ENCODE data around the gene SEMA4D. TPM values are rescaled to one million over a fixed set of nuclear protein-coding genes. Genes with fewer than 3 reads are reported as not detected.

SEMA4D gene
- total and polyA plus RNA-seq, 2 of the 13 experiments (the other 11 are each of a cell fraction or from before 2014, with no cell fraction given), result 0.13 to 0.16 TPM

DNA sequence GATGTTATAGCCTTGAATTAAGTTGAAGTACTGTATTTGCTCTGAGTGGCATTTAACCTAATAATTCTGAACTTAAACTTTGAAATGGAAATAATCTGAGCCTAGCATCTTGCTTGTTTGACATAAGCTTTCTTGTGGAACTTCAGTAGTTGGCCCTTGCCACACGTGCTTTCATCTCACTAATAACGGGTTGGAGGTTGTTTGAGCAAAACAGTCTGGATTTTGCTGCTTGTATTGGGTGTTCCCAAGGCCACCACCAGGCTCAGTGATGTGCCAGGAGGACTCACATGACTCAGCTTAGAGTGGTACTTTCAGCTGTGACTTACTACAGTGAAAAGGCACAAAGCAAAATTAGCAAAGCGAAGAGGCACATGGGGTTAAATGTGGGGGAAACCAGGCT, 143.9 kb downstream of the SEMA4D start (continued):
- TF ChIP-seq, protein P1, sequence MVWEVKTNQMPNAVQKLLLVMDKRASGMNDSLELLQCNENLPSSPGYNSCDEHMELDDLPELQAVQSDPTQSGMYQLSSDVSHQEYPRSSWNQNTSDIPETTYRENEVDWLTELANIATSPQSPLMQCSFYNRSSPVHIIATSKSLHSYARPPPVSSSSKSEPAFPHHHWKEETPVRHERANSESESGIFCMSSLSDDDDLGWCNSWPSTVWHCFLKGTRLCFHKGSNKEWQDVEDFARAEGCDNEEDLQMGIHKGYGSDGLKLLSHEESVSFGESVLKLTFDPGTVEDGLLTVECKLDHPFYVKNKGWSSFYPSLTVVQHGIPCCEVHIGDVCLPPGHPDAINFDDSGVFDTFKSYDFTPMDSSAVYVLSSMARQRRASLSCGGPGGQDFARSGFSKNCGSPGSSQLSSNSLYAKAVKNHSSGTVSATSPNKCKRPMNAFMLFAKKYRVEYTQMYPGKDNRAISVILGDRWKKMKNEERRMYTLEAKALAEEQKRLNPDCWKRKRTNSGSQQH (CRISPR knock-in tag; IDR thresholded peaks at IDR 0.05; ENCODE audit: low read depth), result 0 out of 2 replicates have a peak, but pooled peaks have one; percentile 27
- TF ChIP-seq FOXP1 (IDR thresholded peaks at IDR 0.05) (no peak), FOXP1 (CRISPR knock-in tag; IDR thresholded peaks at IDR 0.05) (0 out of 2 replicates have a peak, but pooled peaks have one; percentile 12), GABPA (IDR thresholded peaks at IDR 0.05; ENCODE audit: low read depth, low read length) (no peak), GABPA (CRISPR knock-in tag; IDR thresholded peaks at IDR 0.05; ENCODE audit: low read depth) (no peak), REPIN1 (CRISPR knock-in tag; IDR thresholded peaks at IDR 0.05; ENCODE audit: borderline replicate concordance, low read depth) (no peak), ZNF577 (CRISPR knock-in tag; IDR thresholded peaks at IDR 0.05; ENCODE audit: borderline replicate concordance, low read depth) (no peak), ZNF782 (CRISPR knock-in tag; IDR thresholded peaks at IDR 0.05; ENCODE audit: borderline replicate concordance) (no peak), ZNF136 (CRISPR knock-in tag; IDR thresholded peaks at IDR 0.05; ENCODE audit: low read depth) (no peak), SAP130 (CRISPR knock-in tag; IDR thresholded peaks at IDR 0.05; ENCODE audit: low read depth) (peak; percentile 50), TBX2 (CRISPR knock-in tag; IDR thresholded peaks at IDR 0.05; ENCODE audit: borderline replicate concordance) (no peak), CBFB (CRISPR knock-in tag; IDR thresholded peaks at IDR 0.05) (no peak)
- TF ChIP-seq, protein P2, sequence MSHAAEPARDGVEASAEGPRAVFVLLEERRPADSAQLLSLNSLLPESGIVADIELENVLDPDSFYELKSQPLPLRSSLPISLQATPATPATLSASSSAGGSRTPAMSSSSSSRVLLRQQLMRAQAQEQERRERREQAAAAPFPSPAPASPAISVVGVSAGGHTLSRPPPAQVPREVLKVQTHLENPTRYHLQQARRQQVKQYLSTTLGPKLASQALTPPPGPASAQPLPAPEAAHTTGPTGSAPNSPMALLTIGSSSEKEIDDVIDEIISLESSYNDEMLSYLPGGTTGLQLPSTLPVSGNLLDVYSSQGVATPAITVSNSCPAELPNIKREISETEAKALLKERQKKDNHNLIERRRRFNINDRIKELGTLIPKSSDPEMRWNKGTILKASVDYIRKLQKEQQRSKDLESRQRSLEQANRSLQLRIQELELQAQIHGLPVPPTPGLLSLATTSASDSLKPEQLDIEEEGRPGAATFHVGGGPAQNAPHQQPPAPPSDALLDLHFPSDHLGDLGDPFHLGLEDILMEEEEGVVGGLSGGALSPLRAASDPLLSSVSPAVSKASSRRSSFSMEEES (CRISPR knock-in tag; IDR thresholded peaks at IDR 0.05), result peak; percentile 83
- TF ChIP-seq, protein P3, sequence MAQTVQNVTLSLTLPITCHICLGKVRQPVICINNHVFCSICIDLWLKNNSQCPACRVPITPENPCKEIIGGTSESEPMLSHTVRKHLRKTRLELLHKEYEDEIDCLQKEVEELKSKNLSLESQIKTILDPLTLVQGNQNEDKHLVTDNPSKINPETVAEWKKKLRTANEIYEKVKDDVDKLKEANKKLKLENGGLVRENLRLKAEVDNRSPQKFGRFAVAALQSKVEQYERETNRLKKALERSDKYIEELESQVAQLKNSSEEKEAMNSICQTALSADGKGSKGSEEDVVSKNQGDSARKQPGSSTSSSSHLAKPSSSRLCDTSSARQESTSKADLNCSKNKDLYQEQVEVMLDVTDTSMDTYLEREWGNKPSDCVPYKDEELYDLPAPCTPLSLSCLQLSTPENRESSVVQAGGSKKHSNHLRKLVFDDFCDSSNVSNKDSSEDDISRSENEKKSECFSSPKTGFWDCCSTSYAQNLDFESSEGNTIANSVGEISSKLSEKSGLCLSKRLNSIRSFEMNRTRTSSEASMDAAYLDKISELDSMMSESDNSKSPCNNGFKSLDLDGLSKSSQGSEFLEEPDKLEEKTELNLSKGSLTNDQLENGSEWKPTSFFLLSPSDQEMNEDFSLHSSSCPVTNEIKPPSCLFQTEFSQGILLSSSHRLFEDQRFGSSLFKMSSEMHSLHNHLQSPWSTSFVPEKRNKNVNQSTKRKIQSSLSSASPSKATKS (CRISPR knock-in tag; IDR thresholded peaks at IDR 0.05), result no peak
- TF ChIP-seq, protein P4, sequence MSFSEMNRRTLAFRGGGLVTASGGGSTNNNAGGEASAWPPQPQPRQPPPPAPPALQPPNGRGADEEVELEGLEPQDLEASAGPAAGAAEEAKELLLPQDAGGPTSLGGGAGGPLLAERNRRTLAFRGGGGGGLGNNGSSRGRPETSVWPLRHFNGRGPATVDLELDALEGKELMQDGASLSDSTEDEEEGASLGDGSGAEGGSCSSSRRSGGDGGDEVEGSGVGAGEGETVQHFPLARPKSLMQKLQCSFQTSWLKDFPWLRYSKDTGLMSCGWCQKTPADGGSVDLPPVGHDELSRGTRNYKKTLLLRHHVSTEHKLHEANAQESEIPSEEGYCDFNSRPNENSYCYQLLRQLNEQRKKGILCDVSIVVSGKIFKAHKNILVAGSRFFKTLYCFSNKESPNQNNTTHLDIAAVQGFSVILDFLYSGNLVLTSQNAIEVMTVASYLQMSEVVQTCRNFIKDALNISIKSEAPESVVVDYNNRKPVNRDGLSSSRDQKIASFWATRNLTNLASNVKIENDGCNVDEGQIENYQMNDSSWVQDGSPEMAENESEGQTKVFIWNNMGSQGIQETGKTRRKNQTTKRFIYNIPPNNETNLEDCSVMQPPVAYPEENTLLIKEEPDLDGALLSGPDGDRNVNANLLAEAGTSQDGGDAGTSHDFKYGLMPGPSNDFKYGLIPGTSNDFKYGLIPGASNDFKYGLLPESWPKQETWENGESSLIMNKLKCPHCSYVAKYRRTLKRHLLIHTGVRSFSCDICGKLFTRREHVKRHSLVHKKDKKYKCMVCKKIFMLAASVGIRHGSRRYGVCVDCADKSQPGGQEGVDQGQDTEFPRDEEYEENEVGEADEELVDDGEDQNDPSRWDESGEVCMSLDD (CRISPR knock-in tag; IDR thresholded peaks at IDR 0.05; ENCODE audit: borderline replicate concordance), result no peak
- TF ChIP-seq, protein P5, sequence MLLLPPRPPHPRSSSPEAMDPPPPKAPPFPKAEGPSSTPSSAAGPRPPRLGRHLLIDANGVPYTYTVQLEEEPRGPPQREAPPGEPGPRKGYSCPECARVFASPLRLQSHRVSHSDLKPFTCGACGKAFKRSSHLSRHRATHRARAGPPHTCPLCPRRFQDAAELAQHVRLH (CRISPR knock-in tag; IDR thresholded peaks at IDR 0.05; ENCODE audit: borderline replicate concordance, low read depth), result no peak
- TF ChIP-seq, protein P6, sequence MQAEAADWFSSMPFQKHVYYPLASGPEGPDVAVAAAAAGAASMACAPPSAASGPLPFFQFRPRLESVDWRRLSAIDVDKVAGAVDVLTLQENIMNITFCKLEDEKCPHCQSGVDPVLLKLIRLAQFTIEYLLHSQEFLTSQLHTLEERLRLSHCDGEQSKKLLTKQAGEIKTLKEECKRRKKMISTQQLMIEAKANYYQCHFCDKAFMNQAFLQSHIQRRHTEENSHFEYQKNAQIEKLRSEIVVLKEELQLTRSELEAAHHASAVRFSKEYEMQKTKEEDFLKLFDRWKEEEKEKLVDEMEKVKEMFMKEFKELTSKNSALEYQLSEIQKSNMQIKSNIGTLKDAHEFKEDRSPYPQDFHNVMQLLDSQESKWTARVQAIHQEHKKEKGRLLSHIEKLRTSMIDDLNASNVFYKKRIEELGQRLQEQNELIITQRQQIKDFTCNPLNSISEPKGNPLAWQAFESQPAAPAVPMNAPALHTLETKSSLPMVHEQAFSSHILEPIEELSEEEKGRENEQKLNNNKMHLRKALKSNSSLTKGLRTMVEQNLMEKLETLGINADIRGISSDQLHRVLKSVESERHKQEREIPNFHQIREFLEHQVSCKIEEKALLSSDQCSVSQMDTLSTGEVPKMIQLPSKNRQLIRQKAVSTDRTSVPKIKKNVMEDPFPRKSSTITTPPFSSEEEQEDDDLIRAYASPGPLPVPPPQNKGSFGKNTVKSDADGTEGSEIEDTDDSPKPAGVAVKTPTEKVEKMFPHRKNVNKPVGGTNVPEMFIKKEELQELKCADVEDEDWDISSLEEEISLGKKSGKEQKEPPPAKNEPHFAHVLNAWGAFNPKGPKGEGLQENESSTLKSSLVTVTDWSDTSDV (CRISPR knock-in tag; IDR thresholded peaks at IDR 0.05), result no peak
- TF ChIP-seq, protein P7, sequence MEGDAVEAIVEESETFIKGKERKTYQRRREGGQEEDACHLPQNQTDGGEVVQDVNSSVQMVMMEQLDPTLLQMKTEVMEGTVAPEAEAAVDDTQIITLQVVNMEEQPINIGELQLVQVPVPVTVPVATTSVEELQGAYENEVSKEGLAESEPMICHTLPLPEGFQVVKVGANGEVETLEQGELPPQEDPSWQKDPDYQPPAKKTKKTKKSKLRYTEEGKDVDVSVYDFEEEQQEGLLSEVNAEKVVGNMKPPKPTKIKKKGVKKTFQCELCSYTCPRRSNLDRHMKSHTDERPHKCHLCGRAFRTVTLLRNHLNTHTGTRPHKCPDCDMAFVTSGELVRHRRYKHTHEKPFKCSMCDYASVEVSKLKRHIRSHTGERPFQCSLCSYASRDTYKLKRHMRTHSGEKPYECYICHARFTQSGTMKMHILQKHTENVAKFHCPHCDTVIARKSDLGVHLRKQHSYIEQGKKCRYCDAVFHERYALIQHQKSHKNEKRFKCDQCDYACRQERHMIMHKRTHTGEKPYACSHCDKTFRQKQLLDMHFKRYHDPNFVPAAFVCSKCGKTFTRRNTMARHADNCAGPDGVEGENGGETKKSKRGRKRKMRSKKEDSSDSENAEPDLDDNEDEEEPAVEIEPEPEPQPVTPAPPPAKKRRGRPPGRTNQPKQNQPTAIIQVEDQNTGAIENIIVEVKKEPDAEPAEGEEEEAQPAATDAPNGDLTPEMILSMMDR (CRISPR knock-in tag; IDR thresholded peaks at IDR 0.05), result peak; percentile 23; the same call in 1 of the 2 replicates
